22Rv1 (cell line): ENCODE data around the gene HEPACAM.

Experiments used
- CTCF ChIP-seq: fragments of 450-650 bp; IDR thresholded peaks from 2 replicates; pipeline ENCODE4 v1.5.1; 2017; ENCODE audit warnings: mild to moderate bottlenecking
- ZFX ChIP-seq: fragments of 450-650 bp; IDR thresholded peaks from 2 replicates; pipeline ENCODE4 v1.6.1; 2017; ENCODE audit warnings: antibody characterized with exemption, borderline replicate concordance

GRCh38 chr11:124895471-124895971 is 40.3 kb downstream of the HEPACAM start:
- TF ChIP-seq CTCF, result no peak
- TF ChIP-seq ZFX, result no peak
